ENCODE measurements around the gene STKLD1. TPM values are rescaled to one million over a fixed set of nuclear protein-coding genes. Genes with fewer than 3 reads are reported as not detected.

Gene STKLD1
- total and polyA plus RNA-seq, 9 of the 15 experiments (the other 6 are each of a cell fraction or from before 2014, with no cell fraction given): 0.10 to 0.65 (median 0.33) TPM; not detected in 2

- intact Hi-C loops (cut with micrococcal nuclease): no loop called here
- Histone ChIP-seq H3K4me2 (ENCODE audit: insufficient read depth, low read length) (no peak overlapping the region), H3K79me2 (ENCODE audit: control insufficient read depth, insufficient read depth, low read length) (peaks cover 9% of the 10 kb centered on the region; the same call in 2 of the 3 replicates), H3K27me3 (ENCODE audit: control insufficient read depth in 2 of 2, insufficient read depth in 2 of 2, low read length in 2 of 2) (peaks cover 0 to 7% of the 10 kb centered on the region in 2 experiments; a peak in 2 of 5 replicates), H2AFZ (ENCODE audit: low read depth, low read length) (no peak overlapping the region), H4K20me1 (replicated peaks; ENCODE audit: control insufficient read depth, insufficient read depth, low read length) (no peaks in the 10 kb centered on the region), H3K4me3 (no peak overlapping the region), H3K27ac (ENCODE audit: extremely low read depth, low read depth, low read length) (no peak overlapping the region), H3K9ac (ENCODE audit: insufficient read depth in 1 of 2, low read depth in 2 of 2, low read length in 2 of 2) (no peak overlapping the region), H3K9me1 (ENCODE audit: control insufficient read depth, insufficient read depth, low read length) (no peaks in the 10 kb centered on the region), H3K4me1 (replicated peaks in 1 of 2; ENCODE audit: control insufficient read depth in 2 of 2, insufficient read depth in 2 of 2, low read length in 2 of 2) (peaks cover 11 to 31% of the 10 kb centered on the region in 2 experiments; a peak in 4 of 5 replicates), H3K9me3 (replicated peaks; ENCODE audit: control insufficient read depth, insufficient read depth, low read depth, low read length) (peaks cover 5% of the 10 kb centered on the region), H3K36me3 (ENCODE audit: control insufficient read depth, insufficient read depth, low read length) (no peaks in the 10 kb centered on the region)
- POLR2A ChIA-PET: interaction anchor here (0.5 to 0.6 kb wide), 2 partner anchors 25 to 319 kb away, joined by 3 read pairs; partner anchors contain the start of gene CEL
- DNase-seq (ENCODE audit: extremely low read depth in 1 of 4, low spot score in 3 of 4): no peak
- BruUV-seq (replicated peaks): no TSS peak
- 26% methylated on average over 4 of the region's 4 CpGs for WGBS (ENCODE audit: insufficient coverage, low coverage, missing lambda C conversion rate)
- TF ChIP-seq HCFC1 (IDR thresholded peaks at IDR 0.05; ENCODE audit: low read depth, low read length): no peak
- TF ChIP-seq NFIC (IDR thresholded peaks at IDR 0.05): no peak
- TF ChIP-seq, protein P1, sequence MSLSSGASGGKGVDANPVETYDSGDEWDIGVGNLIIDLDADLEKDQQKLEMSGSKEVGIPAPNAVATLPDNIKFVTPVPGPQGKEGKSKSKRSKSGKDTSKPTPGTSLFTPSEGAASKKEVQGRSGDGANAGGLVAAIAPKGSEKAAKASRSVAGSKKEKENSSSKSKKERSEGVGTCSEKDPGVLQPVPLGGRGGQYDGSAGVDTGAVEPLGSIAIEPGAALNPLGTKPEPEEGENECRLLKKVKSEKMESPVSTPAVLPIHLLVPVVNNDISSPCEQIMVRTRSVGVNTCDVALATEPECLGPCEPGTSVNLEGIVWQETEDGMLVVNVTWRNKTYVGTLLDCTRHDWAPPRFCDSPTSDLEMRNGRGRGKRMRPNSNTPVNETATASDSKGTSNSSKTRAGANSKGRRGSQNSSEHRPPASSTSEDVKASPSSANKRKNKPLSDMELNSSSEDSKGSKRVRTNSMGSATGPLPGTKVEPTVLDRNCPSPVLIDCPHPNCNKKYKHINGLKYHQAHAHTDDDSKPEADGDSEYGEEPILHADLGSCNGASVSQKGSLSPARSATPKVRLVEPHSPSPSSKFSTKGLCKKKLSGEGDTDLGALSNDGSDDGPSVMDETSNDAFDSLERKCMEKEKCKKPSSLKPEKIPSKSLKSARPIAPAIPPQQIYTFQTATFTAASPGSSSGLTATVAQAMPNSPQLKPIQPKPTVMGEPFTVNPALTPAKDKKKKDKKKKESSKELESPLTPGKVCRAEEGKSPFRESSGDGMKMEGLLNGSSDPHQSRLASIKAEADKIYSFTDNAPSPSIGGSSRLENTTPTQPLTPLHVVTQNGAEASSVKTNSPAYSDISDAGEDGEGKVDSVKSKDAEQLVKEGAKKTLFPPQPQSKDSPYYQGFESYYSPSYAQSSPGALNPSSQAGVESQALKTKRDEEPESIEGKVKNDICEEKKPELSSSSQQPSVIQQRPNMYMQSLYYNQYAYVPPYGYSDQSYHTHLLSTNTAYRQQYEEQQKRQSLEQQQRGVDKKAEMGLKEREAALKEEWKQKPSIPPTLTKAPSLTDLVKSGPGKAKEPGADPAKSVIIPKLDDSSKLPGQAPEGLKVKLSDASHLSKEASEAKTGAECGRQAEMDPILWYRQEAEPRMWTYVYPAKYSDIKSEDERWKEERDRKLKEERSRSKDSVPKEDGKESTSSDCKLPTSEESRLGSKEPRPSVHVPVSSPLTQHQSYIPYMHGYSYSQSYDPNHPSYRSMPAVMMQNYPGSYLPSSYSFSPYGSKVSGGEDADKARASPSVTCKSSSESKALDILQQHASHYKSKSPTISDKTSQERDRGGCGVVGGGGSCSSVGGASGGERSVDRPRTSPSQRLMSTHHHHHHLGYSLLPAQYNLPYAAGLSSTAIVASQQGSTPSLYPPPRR (CRISPR knock-in tag; IDR thresholded peaks at IDR 0.05; ENCODE audit: borderline replicate concordance): no peak
- no peak for ATAC-seq
- in situ Hi-C loops (cut with MboI): no loop called here
- no peak for FAIRE-seq
- CTCF ChIA-PET (ENCODE audit: low intra/inter-chr PET ratio): no interaction called here
Observed at GRCh38 chr9:133380734-133381133, 4.6 kb downstream of the STKLD1 start.

Measured in K562 (cell line).